Measurements from ENCODE around the gene LZIC.

DNA sequence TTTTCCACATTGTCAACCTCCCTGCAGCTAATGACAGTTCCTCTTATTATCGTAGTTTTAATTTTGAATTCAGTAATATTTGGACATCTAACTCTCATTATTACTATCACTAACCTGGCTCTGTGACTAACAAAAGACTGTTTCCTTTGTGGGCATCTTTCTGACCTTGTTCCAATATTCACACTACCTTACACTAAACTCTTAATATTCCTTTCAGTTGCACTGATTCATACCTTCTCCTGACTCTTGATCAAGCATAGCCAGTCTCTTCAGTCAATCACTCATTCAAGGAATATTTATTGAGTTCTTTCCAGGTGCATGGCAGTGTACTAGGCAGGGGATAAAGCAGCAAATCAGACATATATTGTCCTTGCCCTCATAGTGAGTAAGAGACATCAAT is 25.3 kb downstream of the LZIC start:
- TF ChIP-seq EZH2 (IDR thresholded peaks at IDR 0.05; ENCODE audit: insufficient read depth, low read length) = no peak
- TF ChIP-seq, protein P1, sequence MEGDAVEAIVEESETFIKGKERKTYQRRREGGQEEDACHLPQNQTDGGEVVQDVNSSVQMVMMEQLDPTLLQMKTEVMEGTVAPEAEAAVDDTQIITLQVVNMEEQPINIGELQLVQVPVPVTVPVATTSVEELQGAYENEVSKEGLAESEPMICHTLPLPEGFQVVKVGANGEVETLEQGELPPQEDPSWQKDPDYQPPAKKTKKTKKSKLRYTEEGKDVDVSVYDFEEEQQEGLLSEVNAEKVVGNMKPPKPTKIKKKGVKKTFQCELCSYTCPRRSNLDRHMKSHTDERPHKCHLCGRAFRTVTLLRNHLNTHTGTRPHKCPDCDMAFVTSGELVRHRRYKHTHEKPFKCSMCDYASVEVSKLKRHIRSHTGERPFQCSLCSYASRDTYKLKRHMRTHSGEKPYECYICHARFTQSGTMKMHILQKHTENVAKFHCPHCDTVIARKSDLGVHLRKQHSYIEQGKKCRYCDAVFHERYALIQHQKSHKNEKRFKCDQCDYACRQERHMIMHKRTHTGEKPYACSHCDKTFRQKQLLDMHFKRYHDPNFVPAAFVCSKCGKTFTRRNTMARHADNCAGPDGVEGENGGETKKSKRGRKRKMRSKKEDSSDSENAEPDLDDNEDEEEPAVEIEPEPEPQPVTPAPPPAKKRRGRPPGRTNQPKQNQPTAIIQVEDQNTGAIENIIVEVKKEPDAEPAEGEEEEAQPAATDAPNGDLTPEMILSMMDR (IDR thresholded peaks at IDR 0.05; ENCODE audit: insufficient read depth, low read depth, low read length) = no peak
